NCI-H2029 (cell line): Measurements from ENCODE around the gene CCDC126.
"Not testable (repeated sequence)": the region's sequence is repeated elsewhere in the genome, so short reads cannot be mapped to it uniquely, and the experiment has no call there.

Experiments used
- DNase-seq: peaks from one replicate; lab custom pipeline; 2025; lab: John Stamatoyannopoulos, UW

The CCDC126 gene

GRCh38 chr7:23597094-23598091, at the start of gene CCDC126:
TSS of gene CCDC126 (plus strand) at chr7:23597382. CDS start at chr7:23611316, 13,934 bp downstream.
- DNase-seq: peak; percentile 88

DNA sequence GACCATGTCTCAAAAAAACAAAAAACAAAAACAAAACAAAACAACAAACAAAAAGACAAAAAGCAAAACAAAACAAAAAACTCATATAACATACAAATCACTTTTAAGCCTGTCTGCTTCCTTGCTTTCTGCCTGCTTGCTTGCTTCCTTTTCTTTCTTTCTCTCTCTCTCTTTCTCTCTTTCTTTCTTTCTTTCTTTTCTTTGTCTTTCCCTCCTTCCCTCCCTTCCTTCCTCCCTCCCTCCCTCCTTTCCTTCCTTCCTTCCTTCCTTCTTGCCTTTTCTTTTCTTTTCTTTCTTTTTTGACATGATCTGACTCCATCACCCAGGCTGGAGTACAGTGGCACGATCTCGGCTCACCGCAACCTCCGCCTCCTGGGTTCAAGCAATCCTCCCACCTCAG, 49.5 kb upstream of the CCDC126 start:
- no peak for DNase-seq

DNA sequence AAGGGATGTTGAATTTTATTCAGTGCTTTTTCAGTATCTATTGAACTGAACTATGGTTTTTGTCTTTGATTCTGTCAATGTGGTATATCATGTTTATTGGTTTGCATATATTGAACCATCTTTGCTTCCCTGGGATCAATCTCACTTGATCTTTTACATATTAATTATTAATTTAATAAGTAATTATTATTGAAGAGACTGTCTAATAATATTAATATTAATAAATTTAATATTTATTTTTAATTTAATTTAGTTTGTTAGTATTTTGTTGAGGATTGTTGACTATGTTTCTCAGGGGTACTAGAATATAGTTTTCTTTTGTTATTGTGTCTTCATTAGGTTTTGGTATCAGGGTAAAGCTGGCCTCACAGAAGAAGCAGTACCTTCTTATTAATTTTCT, 38.9 kb upstream of the CCDC126 start:
- DNase-seq: no peak

GRCh38 chr7:23570592-23571200, 26.5 kb upstream of the CCDC126 start:
- peak; percentile 58 for DNase-seq

GRCh38 chr7:23581975-23582374, 15.2 kb upstream of the CCDC126 start:
- not testable (repeated sequence) for DNase-seq

DNA sequence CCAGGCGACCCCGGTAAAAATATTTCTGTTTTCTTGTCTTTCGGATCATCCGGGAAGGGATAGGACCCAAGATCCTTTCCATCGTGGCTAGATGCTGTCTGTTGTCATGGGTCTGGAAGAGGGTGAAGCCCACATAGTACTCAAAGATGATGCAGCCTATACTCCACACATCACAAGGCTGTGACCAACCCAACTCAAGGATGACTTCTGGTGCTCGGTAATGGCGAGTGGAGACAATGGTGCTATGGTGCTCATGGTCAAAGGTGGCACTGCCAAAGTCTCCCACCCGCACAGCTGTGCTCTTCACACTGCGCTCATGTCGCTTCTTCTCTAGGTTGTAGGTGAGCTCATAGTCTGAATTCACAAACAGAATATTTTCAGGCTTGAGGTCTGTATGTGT, 11.9 kb upstream of the CCDC126 start:
- not testable (repeated sequence) for DNase-seq

- DNase-seq: no peak
Measured at GRCh38 chr7:23586159-23586558, 11.0 kb upstream of the CCDC126 start.

DNA sequence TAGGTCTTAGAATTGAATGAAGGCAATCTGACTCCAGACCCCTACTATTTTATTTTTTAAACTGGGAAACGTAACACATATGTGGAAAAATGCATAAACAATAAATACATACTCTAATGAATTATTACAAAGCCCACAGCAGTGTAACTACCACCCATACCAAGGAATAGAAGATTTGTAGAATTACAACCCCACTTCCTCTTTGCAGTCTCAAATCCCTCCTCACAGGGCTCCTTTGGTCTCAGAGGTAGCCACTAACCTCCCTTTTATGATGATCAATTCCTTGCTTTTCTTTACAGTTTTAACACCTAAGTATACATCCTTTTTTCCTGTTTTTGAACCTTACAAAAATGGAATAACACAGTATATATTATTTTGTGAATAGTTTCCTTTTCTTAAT, 6.7 kb upstream of the CCDC126 start:
- no peak for DNase-seq

DNA sequence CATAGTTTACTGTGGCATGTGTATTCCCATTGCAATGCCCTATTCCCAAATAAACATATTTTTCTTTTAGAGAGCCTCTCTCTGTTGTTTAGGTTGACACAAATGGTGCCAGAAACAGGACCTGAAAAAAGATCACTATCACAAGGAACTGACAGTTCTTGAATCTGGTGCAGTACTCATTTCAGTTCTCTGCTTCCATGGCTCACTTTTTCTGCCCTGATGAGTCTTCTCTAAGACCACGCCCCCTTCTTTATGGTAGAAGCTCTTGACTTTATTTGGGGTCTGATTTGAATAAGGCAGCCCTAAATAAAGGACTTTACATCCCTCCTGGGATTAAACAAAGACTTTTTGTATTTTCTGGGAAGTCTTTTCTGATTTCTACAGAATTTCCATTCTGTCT, 3.5 kb upstream of the CCDC126 start:
- DNase-seq: no peak

GRCh38 chr7:23594879-23595604, 2.1 kb upstream of the CCDC126 start:
- no peak for DNase-seq

DNA sequence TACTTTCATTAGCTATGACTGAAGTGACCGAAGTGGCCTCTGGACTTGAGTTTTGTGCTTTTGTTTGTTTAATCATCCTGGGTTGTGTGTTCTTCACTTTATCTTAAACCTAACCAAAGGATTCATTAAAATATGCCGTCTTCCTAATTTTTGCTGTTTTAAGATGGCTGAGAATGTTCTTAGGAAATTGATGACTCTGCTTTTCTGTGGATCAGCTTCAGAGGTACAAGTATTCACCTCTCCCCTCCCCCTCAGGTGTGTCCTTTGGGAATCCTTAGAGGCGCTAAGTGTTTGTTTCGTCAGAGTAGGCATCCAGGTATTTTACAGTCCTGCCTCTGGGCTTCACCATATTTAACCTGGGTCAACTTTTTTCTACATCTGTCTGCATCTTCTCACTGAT, 1.1 kb downstream of the CCDC126 start:
- no peak for DNase-seq

DNA sequence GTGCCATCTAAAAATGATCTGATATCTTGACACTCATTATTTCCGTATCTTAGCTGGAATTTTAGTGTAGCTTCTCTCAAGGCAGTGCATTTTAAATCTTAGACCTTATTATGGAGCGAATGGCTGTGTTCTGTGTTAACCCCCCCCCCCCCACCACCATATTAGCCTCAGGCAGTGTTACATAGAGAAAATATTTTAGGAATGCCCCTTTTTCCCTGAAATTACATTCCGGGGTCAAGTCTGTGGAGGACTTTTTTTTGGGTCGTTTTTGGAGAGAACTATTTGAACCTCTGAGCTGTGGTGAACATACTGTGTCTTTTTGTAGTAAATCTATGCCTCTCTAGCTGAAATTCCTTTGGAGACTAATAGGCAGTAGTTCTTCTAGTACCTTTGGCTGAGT, 3.1 kb downstream of the CCDC126 start:
- no peak for DNase-seq

DNA sequence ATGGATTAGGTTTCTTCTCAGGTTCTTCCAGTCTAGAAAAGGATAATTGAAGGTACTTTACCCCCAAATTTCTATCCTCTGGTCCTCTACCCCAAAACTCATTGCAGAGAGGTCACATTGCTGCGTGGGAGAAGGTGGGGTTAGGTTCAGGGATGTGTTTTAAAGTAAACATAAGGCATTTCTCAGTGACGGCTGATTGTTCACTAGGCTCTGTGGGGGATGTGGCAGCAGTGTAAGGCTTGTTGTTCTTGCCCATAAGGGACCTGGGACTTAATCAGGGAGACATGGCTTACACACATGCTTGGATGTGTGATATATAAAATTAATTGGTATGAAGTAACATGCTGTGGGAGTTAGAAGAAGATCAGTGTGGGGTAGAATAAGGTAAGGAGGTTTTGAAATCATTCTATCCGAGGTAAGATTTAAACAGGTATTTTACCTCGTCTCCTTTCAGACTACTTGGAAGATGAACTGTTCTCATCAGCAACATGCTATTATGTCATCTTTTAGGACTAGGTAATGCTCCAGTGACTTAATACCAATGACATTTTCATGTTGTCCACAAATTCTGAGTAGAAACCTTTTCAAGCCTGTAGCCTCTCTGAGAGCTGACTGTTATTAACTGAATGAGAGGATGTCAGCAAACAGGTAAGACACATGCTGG, 6.6 kb downstream of the CCDC126 start:
- DNase-seq: no peak

GRCh38 chr7:23604296-23604640, 7.1 kb downstream of the CCDC126 start:
- no peak for DNase-seq

DNA sequence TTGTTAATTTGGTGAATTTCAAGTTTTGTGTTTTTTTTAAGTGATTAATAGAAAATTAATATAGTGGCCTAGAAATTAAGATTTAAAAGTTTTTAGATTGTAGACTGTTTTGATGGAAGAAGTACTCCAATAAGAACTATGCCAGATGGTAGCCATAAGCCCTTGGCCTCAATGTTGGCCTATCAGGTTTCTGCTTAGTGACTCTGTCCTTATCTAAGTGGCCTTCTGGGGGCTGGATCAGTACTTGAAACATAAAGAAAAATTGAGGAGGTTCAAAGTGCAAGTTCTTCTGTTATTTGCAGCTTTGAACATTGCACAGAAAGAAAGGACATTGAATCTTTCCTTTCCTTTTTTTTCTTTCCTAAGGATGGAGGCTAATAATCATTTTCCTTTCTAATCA, 9.9 kb downstream of the CCDC126 start:
- DNase-seq: no peak

DNA sequence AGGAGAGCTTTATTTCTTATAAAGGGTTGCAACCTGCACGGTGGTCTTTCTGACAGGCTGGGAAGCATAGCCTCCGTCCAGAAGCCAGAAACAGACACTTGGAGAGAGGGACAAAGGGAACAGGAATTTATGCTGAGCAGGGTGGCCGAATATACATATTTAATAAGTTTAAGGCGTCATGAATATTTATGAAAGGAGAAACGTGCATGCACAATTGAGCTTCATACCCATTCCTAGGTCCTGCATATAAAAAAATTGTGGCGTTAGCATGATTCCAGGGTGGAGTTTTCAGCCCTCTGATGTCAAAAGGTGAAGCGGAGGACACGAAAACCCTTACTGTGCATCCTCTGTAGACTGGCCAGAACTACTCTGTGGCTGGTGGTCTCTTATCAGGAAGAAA, 10.7 kb downstream of the CCDC126 start:
- DNase-seq: no peak

GRCh38 chr7:23615331-23615730, 18.1 kb downstream of the CCDC126 start:
- no peak for DNase-seq

GRCh38 chr7:23616593-23616992, 19.4 kb downstream of the CCDC126 start:
- no peak for DNase-seq

- DNase-seq: no peak
Measured at GRCh38 chr7:23617482-23617881, 20.3 kb downstream of the CCDC126 start.

GRCh38 chr7:23618241-23618640, 21.1 kb downstream of the CCDC126 start:
- DNase-seq: no peak

- no peak for DNase-seq
Measured at GRCh38 chr7:23619141-23619540, 22.0 kb downstream of the CCDC126 start.

- no peak for DNase-seq
Measured at GRCh38 chr7:23622506-23622925, 25.3 kb downstream of the CCDC126 start.
